Measurements from ENCODE around the gene MAN1C1.

The MAN1C1 gene

GRCh38 chr1:25614501-25615171 is 2.0 kb upstream of the MAN1C1 start:
- no peak for DNase-seq (ENCODE audit: low read depth)

DNA sequence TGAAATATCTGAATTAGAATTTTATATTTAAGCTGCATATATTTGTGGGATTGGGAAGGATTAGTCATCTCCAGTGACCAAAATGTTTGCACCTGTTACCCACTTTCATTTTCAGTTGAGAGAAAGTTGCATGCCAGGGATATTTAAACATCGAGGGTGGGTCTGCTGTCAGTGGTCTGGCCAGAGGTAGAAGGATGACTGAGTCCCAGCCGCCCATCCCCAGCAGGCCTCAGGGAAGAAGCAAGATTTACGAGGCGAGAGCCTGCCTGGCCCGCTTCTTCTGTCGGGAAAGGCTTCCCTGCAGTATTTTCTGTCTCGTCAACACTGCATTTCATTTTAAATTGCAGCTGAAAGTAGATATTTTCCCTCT is 1.4 kb upstream of the MAN1C1 start:
- DNase-seq (ENCODE audit: low read depth), result no peak

GRCh38 chr1:25615563-25616094 is 962 bp upstream of the MAN1C1 start:
- DNase-seq (ENCODE audit: low read depth), result no peak

GRCh38 chr1:25616987-25617624 is 515 bp downstream of the MAN1C1 start:
- no peak for DNase-seq (ENCODE audit: low read depth)

DNA sequence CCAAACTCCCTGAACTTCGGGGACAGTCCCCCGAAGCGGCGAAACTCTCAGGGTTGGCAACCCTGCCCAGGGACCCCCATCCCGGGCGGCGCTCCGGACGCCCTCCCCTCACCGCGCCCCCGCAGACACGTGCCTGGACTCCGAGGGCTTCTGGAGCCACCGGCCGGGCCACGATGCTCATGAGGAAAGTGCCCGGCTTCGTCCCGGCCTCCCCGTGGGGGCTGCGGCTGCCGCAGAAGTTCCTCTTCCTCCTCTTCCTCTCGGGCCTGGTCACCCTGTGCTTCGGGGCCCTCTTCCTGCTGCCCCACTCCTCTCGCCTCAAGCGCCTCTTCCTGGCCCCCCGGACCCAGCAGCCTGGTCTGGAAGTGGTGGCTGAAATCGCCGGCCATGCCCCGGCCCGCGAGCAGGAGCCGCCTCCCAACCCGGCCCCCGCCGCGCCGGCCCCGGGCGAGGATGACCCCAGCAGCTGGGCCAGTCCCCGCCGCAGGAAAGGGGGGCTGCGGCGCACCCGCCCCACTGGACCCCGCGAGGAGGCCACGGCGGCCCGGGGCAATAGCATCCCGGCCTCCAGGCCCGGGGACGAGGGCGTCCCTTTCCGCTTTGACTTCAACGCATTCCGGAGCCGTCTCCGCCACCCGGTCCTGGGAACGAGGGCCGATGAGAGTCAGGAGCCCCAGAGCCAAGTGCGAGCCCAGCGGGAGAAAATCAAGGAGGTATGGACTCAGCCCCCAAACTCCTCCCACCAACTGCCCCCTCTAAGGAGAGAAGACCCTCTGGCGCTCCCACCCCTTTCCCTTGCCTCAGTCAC is 1.2 kb downstream of the MAN1C1 start:
- no peak for DNase-seq (ENCODE audit: low read depth)

DNA sequence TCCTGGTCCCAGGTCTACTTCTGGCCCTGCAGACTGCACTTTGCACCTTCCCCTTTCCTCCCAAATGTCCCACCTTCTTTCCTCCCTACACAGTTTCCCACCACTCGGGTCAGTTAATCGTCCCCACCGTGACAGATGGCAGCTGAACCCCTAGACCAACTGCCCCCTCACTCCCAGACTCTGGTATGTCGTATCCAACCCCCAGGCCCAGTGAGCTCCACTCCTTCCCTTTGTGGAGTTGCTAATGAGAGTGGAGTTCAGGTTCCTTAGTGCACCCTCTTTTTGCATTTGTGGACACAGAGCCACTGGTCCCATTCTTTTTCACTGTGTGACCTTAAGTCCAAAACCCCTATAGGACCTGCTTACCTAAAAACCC is 1.8 kb downstream of the MAN1C1 start:
- no peak for DNase-seq (ENCODE audit: low read depth)

- no peak for DNase-seq (ENCODE audit: low read depth)
Measured at GRCh38 chr1:25619101-25619890, 2.7 kb downstream of the MAN1C1 start.

DNA sequence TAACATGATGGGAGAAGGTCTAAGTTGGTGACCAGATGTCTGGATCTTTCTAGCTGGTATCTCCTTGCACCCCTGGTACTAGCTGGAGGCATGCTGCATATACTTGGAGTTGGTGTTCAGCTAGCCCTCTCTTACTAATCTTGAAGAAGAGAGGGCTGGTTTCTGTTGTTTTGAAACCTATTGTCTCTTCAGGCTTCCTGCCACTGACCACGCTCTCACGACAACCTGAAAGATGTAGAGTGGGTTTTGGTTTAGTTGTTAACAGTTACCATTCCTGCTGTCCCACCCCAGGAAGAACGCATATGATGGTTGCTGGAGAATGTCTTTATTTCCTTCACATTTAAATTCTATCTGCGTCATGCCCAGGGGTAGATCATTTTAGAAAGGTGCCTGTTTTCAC is 3.6 kb downstream of the MAN1C1 start:
- DNase-seq (ENCODE audit: low read depth), result no peak

- no peak for DNase-seq (ENCODE audit: low read depth)
Measured at GRCh38 chr1:25620701-25621350, 4.2 kb downstream of the MAN1C1 start.

GRCh38 chr1:25621876-25622275 is 5.3 kb downstream of the MAN1C1 start:
- DNase-seq (ENCODE audit: low read depth), result no peak

DNA sequence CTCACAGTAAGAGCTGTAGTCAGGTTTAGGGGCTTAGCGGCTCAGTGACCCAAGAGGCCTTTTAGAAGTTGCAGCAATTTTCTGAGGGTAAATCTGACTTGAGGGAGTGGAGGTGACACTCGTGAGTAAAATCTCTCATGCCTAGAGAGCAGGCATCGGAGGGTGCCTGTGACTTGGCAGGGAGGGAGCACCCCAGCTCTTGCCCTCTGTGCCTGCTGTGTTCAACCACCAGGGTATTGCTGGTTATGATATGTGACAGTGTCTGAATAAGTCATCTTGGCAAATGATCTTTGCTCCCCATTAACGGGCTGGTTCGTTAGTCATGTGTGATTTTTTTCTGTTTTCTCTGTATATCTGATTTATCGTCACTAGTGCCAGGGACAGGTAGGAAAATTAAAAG is 5.9 kb downstream of the MAN1C1 start:
- DNase-seq (ENCODE audit: low read depth), result no peak

GRCh38 chr1:25623007-25623406 is 6.4 kb downstream of the MAN1C1 start:
- DNase-seq (ENCODE audit: low read depth), result no peak

DNA sequence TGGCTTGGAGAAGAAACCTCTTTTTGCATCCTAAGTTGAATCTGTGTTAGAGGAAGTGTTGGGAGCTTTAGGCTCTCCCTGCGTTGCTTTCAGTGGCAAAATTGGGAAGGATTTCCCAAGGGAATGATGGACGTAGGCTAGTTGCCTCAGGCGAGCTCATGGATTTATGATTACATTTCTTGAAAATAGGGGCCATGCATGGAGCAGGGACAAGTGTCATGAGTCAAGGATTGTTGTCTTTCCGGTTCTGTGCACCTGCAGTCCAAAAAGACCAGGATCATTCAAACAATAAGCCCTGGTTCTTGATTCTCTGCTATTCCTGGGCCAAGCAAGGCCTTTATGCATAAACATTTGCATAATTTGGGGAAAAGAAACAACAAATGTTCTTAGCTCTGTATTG is 7.1 kb downstream of the MAN1C1 start:
- DNase-seq (ENCODE audit: low read depth), result no peak

DNA sequence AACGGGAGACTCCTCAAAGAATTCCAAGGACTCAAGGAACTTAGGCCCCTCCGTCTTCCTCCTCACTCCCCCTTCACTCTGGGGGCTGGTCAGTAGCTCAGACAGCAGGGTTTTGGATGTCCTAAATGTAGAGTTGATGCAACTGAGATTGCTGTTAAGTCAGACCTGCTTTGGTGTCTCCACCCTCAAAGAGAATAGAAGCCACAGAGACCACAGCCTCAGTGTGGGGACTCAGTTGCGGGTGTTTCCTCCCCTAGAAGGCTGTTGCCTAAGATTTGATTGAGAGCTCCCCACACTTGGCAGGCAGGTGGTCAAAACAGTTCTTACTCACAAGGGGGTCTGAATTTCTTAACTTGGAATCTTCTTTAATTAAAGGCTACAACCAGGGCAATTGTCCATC is 7.6 kb downstream of the MAN1C1 start:
- no peak for DNase-seq (ENCODE audit: low read depth)

- no peak for DNase-seq (ENCODE audit: low read depth)
Measured at GRCh38 chr1:25624604-25625003, 8.0 kb downstream of the MAN1C1 start.

DNA sequence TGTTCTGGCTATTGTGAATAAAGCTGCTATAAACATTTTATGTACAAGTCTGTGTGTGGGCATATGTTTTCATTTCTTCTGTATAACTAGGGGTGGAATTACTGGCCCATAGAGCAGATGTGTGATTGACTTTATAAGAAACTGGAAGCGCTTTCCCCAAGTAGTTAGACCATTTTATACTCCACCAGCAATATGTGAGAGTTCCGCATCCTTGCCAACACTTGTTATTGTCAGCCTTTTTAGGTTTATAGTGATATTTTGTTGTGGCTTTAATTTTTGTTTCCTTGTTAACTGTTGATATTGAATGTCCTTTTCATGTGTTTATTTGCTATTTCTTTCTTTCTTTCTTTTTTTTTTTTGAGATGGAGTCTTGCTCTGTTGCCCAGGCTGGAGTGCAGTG is 9.4 kb downstream of the MAN1C1 start:
- DNase-seq (ENCODE audit: low read depth), result no peak

DNA sequence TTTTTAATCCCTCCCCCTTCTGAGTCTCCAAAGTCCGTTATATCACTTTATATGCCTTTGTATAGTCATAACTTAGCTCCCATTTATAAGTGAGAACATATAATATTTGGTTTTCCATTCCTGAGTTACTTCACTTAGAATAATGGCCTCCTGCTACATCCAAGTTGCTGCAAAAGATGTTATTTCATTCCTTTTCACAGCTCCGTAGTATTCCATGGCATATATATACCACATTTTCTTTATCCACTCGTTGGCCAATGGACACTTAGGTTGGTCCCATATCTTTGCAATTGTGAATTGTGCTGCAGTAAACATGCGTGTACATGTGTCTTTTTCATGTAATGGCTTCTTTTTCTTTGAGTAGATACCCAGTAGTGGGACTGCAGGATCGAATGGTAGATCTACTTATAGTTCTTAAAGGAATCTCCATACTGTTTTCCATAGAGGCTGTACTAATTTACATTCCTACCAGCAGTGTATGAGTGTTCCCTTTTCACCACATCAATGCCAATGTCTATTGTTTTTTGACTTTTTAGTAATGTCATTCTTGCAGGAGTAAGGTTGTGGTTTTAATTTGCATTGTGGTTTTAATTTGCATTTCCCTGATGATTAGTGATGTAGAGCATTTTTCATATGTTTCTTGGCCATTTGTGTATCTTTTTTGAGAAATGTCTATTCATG is 12.3 kb downstream of the MAN1C1 start:
- no peak for DNase-seq (ENCODE audit: low read depth)

DNA sequence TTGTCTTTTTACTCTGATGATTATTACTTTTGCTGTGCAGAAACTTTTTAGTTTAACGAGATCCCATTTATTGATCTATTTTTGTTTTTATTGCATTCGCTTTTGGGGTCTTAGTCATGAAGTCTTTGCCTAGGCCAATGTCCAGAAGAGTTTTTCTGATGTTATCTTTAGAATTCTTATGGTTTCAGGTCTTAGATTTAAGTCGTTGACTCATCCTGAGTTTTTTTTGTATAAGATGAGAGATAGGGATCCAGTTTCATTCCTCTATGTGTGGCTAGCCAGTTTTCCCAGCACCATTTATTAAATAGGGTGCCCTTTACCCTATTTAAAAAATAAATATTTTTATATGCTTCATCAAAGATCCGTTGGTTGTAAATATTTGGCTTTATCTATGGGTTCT is 13.2 kb downstream of the MAN1C1 start:
- DNase-seq (ENCODE audit: low read depth), result no peak

GRCh38 chr1:25631750-25632485 is 15.3 kb downstream of the MAN1C1 start:
- no peak for DNase-seq (ENCODE audit: low read depth)

DNA sequence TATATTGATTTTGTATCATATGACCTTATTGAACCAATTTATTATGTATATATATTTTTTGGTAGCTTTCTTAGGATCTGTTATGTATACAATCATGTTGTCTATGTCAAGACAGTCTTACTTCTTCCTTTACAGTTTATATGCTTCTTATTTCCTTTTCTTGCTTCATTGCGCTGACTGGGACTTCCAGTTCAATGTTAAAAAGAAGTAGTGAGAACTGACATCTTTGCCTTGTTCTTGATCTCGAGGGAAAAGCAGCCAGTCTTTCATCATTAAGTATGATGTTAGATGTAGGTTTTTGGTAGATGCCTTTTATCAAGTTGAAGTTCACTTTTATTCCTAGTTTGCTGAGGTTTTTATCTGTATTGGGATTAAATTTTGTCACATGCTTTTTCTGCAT is 17.5 kb downstream of the MAN1C1 start:
- DNase-seq (ENCODE audit: low read depth), result no peak

- no peak for DNase-seq (ENCODE audit: low read depth)
Measured at GRCh38 chr1:25634896-25635295, 18.3 kb downstream of the MAN1C1 start.
